GM12878 (cell line): ENCODE data around the gene KDM3B. TPM values are rescaled to one million over a fixed set of nuclear protein-coding genes. Genes with fewer than 3 reads are reported as not detected.
A peak's percentile ranks its signal among the peaks of the same experiment; 100 is the strongest.

ENCODE experiments used
- ASH2L ChIP-seq: fragments of 300-600, 200-600 bp; sonication (generic); IDR thresholded peaks from 2 replicates; pipeline ENCODE4 v1.6.1; 2017; ENCODE audit warnings: low read depth, mild to moderate bottlenecking, borderline replicate concordance
- CHD1 ChIP-seq: IDR thresholded peaks from 2 replicates; pipeline ENCODE4 v1.6.1; 2012; ENCODE audit warnings: low read depth, low read length, improper control_type of control experiment
- LARP7 ChIP-seq: fragments of 450-650 bp; IDR thresholded peaks from 2 replicates; pipeline ENCODE4 v1.6.1; 2017; ENCODE audit warnings: mild to moderate bottlenecking
- MEF2B ChIP-seq: fragments of 450-650 bp; IDR thresholded peaks from 2 replicates; pipeline ENCODE4 v1.6.1; 2018; ENCODE audit warnings: mild to moderate bottlenecking, moderate library complexity; ENCODE audit not compliant: partially characterized antibody, poor library complexity, severe bottlenecking
- NFXL1 ChIP-seq: fragments of 450-650 bp; IDR thresholded peaks from 2 replicates; pipeline ENCODE4 v1.6.1; 2017; ENCODE audit warnings: antibody characterized with exemption, mild to moderate bottlenecking, borderline replicate concordance
- PAX5 ChIP-seq: IDR thresholded peaks from 2 replicates; pipeline ENCODE4 v1.6.1; 2011; ENCODE audit warnings: low read depth, low read length, borderline replicate concordance
- RB1 ChIP-seq: fragments of 450-650 bp; formaldehyde crosslinking; IDR thresholded peaks from 2 replicates; pipeline ENCODE4 v1.6.1; 2017; ENCODE audit warnings: mild to moderate bottlenecking, borderline replicate concordance
- SIN3A ChIP-seq: IDR thresholded peaks from 2 replicates; pipeline ENCODE4 v1.6.1; 2012; ENCODE audit warnings: low read depth, low read length, improper control_type of control experiment
- SMAD5 ChIP-seq: IDR thresholded peaks from 2 replicates; pipeline ENCODE4 v1.6.1; 2016; ENCODE audit warnings: antibody characterized with exemption, low read depth
- STAT1 ChIP-seq: fragments of 450-650 bp; conservative IDR thresholded peaks from 2 replicates; pipeline ENCODE4 v1.6.1; 2014; ENCODE audit warnings: antibody characterized with exemption, mild to moderate bottlenecking
- TARDBP ChIP-seq: IDR thresholded peaks from 2 replicates; pipeline ENCODE4 v1.6.1; 2016; ENCODE audit warnings: borderline replicate concordance
- TBL1XR1 ChIP-seq: IDR thresholded peaks from 2 replicates; pipeline ENCODE4 v1.6.1; 2012; ENCODE audit warnings: low read depth, low read length, improper control_type of control experiment
- TCF3 ChIP-seq: IDR thresholded peaks from 2 replicates; pipeline ENCODE4 v1.6.1; 2012; ENCODE audit warnings: low read depth, mild to moderate bottlenecking, low read length, borderline replicate concordance; ENCODE audit not compliant: insufficient read depth
- TCF7 ChIP-seq: IDR thresholded peaks from 2 replicates; pipeline ENCODE4 v1.6.1; 2014; ENCODE audit warnings: antibody characterized with exemption, borderline replicate concordance
- polyA plus RNA-seq, 11 experiments: library from polyadenylated mRNA; depleted of rRNA in 4 of 11; unstranded in 6 of 11; stranded (reverse) in 5 of 11; fragments of >200 nt; fragmentation: Nextera tagmentation in 4 of 11; fragmentation: Illumina TruSeq in 1 of 11; extraction: Ambion mirVana in 4 of 11; extraction: Trizol in 1 of 11; gene quantifications; 1 replicate in 1 of 11; 2 replicates in 10 of 11; pipeline versions ENCODE4 v1.2.1 to v1.2.3, GENCODE V29; 2011 to 2016; ENCODE audit warnings: inconsistent platforms in 2 of 11, missing spikeins in 2 of 11, low read depth in 1 of 11
- total RNA-seq, 4 experiments: library from RNA; depleted of rRNA in 3 of 4; stranded (reverse); fragments of >200 nt in 3 of 4; fragmentation: Illumina TruSeq in 1 of 4; extraction: Trizol in 1 of 4; gene quantifications; 2 replicates each; pipeline versions ENCODE4 v1.2.1 to v1.2.3, GENCODE V29; 2013 to 2021
- TF ChIP-seq, protein P1 (sequence below): IDR thresholded peaks from 2 replicates; pipeline ENCODE4 v1.6.1; 2012; ENCODE audit warnings: low read length, inconsistent platforms
- TF ChIP-seq, protein P2 (sequence below): fragments of 450-650 bp; formaldehyde crosslinking; IDR thresholded peaks from 2 replicates; pipeline ENCODE4 v1.5.0; 2022; ENCODE audit warnings: mild to moderate bottlenecking, missing genetic modification characterization
- TF ChIP-seq, protein P3 (sequence below): IDR thresholded peaks from 2 replicates; pipeline ENCODE4 v1.6.1; 2012; ENCODE audit warnings: low read depth, low read length, improper control_type of control experiment
- TF ChIP-seq, protein P4 (sequence below): fragments of 450-650 bp; IDR thresholded peaks from 2 replicates; pipeline ENCODE4 v1.6.1; 2017; ENCODE audit warnings: mild to moderate bottlenecking, moderate library complexity
- TF ChIP-seq, protein P5 (sequence below): IDR thresholded peaks from 2 replicates; pipeline ENCODE4 v1.6.1; 2012; ENCODE audit warnings: low read depth, low read length, improper control_type of control experiment

The KDM3B gene
- total and polyA plus RNA-seq, 10 of the 15 experiments (the other 5 are each of a cell fraction or from before 2014, with no cell fraction given), result 8.5 to 45.7 (median 29.0) TPM

DNA sequence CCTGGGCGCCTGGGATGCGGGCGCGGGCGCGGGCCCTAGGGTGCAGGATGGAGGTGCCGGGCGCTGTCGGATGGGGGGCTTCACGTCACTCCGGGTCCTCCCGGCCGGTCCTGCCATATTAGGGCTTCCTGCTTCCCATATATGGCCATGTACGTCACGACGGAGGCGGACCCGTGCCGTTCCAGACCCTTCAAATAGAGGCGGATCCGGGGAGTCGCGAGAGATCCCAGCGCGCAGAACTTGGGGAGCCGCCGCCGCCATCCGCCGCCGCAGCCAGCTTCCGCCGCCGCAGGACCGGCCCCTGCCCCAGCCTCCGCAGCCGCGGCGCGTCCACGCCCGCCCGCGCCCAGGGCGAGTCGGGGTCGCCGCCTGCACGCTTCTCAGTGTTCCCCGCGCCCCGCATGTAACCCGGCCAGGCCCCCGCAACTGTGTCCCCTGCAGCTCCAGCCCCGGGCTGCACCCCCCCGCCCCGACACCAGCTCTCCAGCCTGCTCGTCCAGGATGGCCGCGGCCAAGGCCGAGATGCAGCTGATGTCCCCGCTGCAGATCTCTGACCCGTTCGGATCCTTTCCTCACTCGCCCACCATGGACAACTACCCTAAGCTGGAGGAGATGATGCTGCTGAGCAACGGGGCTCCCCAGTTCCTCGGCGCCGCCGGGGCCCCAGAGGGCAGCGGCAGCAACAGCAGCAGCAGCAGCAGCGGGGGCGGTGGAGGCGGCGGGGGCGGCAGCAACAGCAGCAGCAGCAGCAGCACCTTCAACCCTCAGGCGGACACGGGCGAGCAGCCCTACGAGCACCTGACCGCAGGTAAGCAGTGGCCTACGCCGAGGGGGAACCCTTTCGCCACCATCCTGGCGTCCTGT lies 113.0 kb downstream of the KDM3B start, which contains the start of gene EGR1 (continued):
- TF ChIP-seq NFXL1, result no peak
- no peak for TF ChIP-seq TCF7
- no peak; the same call in 1 of the 2 replicates for TF ChIP-seq TBL1XR1
- TF ChIP-seq CHD1, result no peak
- no peak for TF ChIP-seq STAT1
- TF ChIP-seq, protein P1, sequence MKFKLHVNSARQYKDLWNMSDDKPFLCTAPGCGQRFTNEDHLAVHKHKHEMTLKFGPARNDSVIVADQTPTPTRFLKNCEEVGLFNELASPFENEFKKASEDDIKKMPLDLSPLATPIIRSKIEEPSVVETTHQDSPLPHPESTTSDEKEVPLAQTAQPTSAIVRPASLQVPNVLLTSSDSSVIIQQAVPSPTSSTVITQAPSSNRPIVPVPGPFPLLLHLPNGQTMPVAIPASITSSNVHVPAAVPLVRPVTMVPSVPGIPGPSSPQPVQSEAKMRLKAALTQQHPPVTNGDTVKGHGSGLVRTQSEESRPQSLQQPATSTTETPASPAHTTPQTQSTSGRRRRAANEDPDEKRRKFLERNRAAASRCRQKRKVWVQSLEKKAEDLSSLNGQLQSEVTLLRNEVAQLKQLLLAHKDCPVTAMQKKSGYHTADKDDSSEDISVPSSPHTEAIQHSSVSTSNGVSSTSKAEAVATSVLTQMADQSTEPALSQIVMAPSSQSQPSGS, result no peak
- TF ChIP-seq LARP7, result peak; percentile 96
- TF ChIP-seq MEF2B, result no peak
- TF ChIP-seq, protein P2, sequence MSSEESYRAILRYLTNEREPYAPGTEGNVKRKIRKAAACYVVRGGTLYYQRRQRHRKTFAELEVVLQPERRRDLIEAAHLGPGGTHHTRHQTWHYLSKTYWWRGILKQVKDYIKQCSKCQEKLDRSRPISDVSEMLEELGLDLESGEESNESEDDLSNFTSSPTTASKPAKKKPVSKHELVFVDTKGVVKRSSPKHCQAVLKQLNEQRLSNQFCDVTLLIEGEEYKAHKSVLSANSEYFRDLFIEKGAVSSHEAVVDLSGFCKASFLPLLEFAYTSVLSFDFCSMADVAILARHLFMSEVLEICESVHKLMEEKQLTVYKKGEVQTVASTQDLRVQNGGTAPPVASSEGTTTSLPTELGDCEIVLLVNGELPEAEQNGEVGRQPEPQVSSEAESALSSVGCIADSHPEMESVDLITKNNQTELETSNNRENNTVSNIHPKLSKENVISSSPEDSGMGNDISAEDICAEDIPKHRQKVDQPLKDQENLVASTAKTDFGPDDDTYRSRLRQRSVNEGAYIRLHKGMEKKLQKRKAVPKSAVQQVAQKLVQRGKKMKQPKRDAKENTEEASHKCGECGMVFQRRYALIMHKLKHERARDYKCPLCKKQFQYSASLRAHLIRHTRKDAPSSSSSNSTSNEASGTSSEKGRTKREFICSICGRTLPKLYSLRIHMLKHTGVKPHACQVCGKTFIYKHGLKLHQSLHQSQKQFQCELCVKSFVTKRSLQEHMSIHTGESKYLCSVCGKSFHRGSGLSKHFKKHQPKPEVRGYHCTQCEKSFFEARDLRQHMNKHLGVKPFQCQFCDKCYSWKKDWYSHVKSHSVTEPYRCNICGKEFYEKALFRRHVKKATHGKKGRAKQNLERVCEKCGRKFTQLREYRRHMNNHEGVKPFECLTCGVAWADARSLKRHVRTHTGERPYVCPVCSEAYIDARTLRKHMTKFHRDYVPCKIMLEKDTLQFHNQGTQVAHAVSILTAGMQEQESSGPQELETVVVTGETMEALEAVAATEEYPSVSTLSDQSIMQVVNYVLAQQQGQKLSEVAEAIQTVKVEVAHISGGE (CRISPR knock-in tag), result no peak
- no peak for TF ChIP-seq SIN3A
- no peak for TF ChIP-seq ASH2L
- TF ChIP-seq, protein P3, sequence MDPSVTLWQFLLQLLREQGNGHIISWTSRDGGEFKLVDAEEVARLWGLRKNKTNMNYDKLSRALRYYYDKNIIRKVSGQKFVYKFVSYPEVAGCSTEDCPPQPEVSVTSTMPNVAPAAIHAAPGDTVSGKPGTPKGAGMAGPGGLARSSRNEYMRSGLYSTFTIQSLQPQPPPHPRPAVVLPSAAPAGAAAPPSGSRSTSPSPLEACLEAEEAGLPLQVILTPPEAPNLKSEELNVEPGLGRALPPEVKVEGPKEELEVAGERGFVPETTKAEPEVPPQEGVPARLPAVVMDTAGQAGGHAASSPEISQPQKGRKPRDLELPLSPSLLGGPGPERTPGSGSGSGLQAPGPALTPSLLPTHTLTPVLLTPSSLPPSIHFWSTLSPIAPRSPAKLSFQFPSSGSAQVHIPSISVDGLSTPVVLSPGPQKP, result peak; percentile 74; the same call in 1 of the 2 replicates
- TF ChIP-seq TCF3, result peak; percentile 98
- TF ChIP-seq, protein P4, sequence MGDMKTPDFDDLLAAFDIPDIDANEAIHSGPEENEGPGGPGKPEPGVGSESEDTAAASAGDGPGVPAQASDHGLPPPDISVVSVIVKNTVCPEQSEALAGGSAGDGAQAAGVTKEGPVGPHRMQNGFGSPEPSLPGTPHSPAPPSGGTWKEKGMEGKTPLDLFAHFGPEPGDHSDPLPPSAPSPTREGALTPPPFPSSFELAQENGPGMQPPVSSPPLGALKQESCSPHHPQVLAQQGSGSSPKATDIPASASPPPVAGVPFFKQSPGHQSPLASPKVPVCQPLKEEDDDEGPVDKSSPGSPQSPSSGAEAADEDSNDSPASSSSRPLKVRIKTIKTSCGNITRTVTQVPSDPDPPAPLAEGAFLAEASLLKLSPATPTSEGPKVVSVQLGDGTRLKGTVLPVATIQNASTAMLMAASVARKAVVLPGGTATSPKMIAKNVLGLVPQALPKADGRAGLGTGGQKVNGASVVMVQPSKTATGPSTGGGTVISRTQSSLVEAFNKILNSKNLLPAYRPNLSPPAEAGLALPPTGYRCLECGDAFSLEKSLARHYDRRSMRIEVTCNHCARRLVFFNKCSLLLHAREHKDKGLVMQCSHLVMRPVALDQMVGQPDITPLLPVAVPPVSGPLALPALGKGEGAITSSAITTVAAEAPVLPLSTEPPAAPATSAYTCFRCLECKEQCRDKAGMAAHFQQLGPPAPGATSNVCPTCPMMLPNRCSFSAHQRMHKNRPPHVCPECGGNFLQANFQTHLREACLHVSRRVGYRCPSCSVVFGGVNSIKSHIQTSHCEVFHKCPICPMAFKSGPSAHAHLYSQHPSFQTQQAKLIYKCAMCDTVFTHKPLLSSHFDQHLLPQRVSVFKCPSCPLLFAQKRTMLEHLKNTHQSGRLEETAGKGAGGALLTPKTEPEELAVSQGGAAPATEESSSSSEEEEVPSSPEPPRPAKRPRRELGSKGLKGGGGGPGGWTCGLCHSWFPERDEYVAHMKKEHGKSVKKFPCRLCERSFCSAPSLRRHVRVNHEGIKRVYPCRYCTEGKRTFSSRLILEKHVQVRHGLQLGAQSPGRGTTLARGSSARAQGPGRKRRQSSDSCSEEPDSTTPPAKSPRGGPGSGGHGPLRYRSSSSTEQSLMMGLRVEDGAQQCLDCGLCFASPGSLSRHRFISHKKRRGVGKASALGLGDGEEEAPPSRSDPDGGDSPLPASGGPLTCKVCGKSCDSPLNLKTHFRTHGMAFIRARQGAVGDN, result peak; percentile 95
- TF ChIP-seq PAX5, result no peak; the same call in 1 of the 2 replicates
- TF ChIP-seq, protein P5, sequence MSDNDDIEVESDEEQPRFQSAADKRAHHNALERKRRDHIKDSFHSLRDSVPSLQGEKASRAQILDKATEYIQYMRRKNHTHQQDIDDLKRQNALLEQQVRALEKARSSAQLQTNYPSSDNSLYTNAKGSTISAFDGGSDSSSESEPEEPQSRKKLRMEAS, result no peak
- TF ChIP-seq TARDBP, result no peak
- TF ChIP-seq SMAD5, result peak; percentile 70
- no peak; the same call in 1 of the 2 replicates for TF ChIP-seq RB1
